ENCODE data around the gene LSMEM2. TPM values are rescaled to one million over a fixed set of nuclear protein-coding genes. Genes with fewer than 3 reads are reported as not detected.
A peak's percentile ranks its signal among the peaks of the same experiment; 100 is the strongest.
"Not testable (repeated sequence)": the region's sequence is repeated elsewhere in the genome, so short reads cannot be mapped to it uniquely, and the experiment has no call there.

The LSMEM2 gene
- total RNA-seq, 1 donor from 2014 or later, result not detected

GRCh38 chr3:50276762-50277101, 2.2 kb upstream of the LSMEM2 start:
- no peak for DNase-seq (ENCODE audit: low read depth in 2 of 2)

DNA sequence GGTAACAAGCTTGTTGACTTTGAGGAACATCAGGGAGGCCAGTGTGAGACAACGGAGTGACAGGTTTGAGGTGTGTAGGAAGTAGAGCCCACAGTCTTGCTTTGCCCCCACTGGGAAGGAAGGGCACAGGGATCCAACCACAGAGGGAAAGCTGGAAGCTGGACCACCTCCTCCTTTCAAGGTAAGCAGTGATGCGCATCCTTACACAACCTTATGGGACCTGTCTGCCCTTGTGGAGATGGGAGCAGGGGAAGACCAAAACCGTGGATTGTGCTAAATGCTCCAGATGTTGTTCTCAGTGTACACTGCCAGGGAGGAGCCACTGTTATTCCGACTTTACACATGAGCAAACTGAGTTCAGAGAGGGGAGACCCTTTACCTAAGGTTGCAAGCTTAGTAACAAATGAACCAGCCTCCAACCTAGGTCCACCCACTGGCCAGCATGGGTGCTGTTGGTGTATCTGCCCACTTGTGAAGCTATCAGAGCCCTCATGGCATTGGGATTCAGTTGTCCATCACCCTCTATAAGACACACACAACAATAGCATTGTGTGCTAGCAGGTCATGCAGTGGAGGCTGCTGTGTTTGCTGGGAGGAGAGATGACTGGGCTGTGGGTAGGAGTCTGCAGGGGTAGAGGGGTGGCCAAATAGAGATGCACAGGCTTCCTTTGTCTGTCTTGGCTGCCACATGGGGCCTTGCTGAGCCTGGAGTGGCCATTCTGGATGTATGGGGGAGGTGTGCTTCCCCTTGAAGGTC, 586 bp upstream of the LSMEM2 start:
- no peak for DNase-seq (ENCODE audit: low read depth in 2 of 2)

DNA sequence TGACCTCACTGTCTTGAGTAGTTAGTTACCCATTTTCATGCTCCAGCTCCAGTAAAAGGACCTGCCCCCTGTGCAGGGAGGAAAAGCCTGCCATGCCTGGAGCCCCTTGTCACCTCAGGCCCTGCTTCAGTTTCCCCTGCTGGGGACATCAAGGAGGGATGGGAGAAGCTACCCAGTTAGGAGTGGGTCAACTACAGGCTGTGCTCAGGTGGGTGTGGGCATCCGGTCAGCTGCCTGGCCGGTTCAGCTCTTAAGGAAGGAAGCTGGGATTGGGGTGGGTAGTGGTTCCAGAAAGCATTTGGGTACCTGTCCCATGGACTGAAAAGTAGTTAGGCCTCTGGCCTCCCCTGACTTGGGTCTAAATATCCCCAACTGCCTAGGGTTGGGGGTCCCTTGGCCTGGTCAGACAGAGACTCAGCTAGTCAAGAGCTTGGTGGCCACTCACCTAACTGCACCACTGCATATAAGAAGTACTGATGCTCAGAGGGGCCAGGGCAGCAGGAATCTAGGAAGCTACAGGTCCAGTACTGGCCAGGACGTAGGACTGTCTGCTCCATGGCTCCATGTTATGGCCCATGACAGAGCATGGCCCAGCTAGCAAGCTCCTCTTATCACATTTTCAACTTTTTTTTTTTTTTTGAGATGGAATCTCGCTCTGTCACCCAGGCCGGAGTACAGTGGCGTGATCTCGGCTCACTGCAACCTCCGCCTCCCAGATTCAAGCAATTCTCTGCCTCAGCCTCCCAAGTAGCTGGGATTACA, 549 bp downstream of the LSMEM2 start:
- DNase-seq (ENCODE audit: low read depth in 2 of 2), result no peak

DNA sequence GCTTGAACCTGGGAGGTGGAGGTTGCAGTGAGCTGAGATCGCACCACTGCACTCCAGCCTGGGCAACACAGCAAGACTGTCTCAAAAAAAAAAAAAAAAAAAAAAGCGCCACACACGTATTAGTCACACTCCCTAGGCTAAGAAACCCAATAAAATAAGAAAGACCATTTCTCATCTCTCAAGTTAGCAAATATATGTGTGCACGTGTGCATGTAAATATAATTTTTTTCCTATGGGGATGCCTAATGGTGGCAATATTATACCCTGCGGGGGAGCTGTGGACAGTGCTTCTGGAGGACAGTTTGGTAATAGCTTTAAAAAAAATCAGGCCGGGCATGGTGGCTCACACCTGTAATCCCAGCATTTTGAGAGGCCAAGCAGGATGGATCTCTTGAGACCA, 5.2 kb downstream of the LSMEM2 start:
- DNase-seq (ENCODE audit: low read depth in 2 of 2), result not testable (repeated sequence)

DNA sequence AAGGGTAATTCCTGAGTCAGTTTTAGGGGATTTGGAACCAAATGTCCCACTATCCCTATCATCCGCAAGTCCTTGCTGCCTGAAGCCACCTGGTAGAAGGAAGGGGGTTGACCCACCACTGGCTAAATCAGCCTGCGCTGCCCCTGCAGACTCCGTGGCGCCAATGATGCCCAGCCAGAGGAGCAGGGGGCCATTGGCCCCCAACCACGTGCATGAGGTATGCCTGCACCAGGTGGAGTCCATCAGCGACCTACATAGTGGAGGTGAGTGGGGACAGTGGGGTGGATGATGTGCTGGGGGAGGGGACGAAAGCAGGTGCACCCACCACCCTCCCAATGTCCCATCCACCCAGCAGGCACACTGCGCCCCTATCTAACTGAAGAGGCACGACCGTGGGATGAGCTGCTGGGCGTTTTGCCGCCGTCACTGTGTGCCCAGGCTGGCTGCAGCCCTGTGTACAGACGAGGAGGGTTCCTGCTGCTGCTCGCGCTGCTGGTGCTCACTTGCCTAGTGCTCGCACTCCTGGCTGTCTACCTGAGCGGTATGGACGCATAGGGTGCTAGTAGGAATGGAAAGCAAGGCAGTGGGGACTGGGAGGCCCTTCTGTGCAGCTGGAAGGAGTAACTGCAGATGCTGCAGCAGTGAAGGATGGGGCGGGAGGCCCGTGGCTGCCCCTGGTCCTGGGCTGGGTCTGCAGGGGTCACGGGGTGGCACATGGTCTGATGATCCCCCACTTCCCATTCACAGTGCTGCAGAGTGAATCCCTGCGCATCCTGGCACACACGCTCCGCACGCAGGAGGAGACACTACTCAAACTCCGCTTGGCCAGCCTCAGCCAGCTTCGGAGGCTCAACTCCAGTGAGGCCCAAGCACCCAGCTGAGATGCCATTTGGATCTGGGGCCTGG, 7.7 kb downstream of the LSMEM2 start:
- DNase-seq (ENCODE audit: low read depth in 2 of 2), result no peak

DNA sequence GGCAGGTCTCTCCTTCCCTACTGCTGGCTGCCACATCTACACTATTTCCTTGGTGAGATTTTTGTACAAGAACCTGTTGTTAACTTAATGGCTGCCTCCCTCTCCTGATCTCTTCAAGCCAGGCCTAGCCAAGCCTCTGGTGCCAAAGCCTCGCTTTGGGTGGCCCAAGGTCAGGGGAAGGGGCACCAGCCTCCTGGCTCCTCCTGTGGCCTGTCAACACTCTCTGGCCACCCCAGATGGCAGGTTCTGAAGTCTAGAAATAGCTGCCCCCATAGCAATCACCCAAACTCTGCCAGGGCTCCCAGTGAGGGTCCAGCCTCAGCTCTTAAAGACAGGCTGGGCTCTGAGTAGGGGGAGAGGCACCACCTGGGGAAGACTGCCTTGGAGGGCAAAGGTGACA, 8.4 kb downstream of the LSMEM2 start:
- DNase-seq (ENCODE audit: low read depth in 2 of 2), result no peak

GRCh38 chr3:50288387-50289007, 9.6 kb downstream of the LSMEM2 start:
- DNase-seq (ENCODE audit: low read depth in 2 of 2), result no peak

- no peak for DNase-seq (ENCODE audit: low read depth in 2 of 2)
Observed at GRCh38 chr3:50289130-50289529, 10.2 kb downstream of the LSMEM2 start.

- DNase-seq (ENCODE audit: low read depth in 2 of 2), result no peak
Observed at GRCh38 chr3:50290161-50290641, 11.3 kb downstream of the LSMEM2 start.

DNA sequence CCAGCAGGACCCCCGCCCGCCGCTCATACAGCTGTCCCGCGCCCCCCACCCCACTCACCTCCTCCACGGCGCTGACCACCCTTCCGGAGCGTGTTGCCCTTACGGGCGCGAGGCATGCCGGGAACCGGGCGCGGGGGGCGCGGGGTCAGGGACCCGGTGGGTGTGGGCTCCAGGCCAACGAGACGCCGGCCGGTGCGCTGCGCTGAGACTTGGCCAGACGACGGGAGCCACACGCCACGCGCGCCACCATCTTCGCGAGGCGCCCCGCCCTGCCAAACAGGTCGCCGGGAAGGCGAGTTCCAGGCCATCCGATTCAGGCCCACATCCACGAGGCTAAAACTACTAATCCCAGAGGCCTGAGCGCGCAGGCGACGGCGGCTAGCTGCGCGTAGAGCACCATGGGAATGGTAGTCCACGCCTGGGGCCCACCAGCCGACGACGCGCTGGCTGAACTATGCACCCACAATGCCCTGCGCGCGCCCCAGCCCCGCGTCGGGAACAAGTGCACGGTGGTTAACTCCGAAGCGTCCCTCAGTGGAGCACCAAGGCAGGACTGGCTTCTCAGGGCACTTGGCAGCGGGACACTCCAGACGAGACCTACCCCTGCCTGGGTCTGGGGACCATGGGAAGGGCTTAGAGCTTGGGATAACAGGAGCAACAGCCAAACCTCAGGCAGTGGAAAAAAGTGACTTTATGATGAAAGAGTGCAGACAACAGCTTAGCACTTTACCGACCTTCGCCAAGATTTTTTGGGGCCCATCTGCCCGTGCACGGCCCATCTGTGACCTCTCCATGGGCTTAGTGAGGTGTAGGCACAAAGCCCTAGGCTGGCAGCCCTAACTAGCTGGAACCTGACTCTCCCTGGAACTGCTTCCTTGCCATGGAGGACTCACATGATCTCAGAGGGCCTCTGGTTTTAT, 13.5 kb downstream of the LSMEM2 start, which contains the start of gene IFRD2:
Gene IFRD2, minus strand, starts transcription at position 271 of the 920 bp plus-strand sequence. Its CDS starts 155 bp downstream, at position 116.
- DNase-seq (ENCODE audit: low read depth in 2 of 2), result peak; percentile 98

- DNase-seq (ENCODE audit: low read depth in 2 of 2), result no peak
Observed at GRCh38 chr3:50293079-50293801, 14.4 kb downstream of the LSMEM2 start.

DNA sequence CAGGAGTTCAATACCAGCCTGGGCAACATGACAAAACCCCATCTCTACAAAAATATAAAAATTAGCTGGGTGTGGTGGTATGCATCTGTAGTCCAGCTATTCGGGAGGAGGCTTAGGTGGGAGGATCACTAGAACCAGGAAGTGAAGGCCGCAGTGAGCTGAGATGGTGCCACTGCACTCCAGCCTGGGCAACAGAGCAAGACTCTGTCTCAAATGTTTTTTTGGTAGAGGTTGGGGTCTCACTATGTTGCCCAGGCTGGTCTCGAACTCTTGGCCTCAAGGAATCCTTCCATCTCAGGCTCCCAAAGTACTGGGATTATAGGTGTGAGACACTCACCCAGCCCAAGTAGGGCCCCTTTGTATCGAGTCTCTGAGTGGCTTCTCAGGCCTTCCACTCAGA, 15.2 kb downstream of the LSMEM2 start:
- no peak for DNase-seq (ENCODE audit: low read depth in 2 of 2)

GRCh38 chr3:50294492-50295403, 15.9 kb downstream of the LSMEM2 start:
- no peak for DNase-seq (ENCODE audit: low read depth in 2 of 2)

DNA sequence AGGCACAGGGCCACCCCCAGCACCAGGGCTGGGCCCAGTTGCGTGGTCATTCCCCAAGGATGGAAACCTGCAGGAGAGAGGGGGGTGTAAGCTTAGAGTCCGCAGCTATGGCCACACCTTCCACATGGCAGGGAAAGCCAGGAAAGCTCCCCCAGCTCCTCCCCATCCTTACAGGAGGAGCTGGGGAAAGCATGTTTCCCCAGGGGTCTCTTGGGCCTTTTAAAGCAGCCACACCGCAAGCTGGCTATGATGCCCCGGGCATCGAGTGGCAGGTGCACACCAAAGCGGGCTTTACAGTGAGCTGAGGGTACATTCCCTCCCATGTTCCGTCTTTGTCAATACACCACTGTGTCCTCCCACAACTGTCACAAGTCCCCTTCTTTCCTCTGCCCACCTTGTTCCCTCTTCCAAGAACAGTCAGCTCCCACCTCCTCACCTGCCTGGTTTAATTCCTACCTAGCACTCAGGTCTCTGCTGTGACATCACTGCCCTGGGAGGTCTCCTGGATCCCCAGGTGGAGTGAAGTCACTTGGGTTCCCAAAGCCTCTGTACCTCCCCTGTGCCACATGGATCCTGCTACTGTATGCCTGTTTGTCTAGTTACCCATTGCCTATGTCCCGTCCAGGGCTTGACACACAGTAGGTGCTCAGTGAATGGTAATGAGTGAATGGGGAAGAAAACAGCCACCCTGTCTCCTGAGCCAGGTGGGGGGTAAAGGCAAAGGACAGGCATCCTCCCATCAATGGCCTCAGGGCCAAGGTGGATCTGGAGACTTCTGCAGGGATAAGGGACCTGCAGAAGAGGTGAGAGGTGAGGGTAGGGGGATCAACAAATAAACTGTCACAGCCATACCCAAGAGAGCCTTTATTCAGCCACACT, 16.9 kb downstream of the LSMEM2 start:
- no peak for DNase-seq (ENCODE audit: low read depth in 2 of 2)

DNA sequence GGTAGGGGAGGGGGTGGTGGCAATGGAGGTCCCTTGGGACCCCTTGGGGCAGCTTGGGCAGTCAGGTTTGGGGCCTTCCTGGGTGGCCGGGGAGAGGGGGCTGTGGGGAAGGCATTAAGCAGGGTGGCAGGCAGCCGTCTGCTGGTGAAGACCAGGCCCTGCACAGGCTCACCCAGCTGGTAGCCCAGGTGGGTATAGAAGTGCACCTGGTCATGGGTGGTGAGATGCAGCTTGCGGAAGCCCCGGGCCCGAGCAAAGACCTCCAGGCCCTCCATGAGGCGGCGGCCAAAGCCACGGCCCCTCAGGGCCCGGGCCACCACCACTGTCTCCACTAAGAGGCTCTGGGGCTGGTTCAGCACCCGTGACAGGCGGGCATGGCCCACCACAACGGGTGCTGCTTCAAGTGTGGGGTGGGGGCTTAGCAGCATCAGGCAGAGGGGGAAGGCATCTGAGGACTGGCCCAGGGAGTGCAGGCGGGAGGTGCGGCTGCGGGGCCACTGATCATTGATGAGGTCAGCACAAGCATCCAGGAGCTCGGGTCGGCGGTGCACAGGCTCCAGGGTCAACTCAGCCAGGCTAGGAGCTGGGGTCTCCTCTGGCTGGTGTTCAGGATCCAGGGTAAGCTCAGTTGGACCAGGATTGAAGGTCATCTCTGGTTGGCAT, 18.0 kb downstream of the LSMEM2 start:
- DNase-seq (ENCODE audit: low read depth in 2 of 2), result no peak

DNA sequence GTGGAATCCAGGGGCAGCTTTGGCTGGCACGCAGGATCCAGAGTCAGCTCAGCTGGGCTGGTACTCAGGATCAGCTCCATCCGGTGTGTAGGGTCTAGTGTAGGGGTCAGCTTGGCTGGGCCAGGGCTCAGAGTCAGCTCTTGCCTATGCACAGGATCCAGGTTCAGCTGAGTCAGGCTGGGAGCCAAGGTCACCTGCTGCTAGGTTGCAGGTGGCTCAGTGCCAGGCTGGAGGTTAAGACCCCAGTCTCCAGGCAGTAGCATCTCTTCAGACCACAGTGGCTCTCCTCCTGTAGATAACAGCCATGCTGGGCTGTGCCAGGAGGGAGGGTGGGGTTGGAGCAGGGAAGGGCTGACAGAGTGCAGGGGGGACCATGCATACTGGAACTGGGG, 18.5 kb downstream of the LSMEM2 start:
- no peak for DNase-seq (ENCODE audit: low read depth in 2 of 2)
